GM21381 (cell line): ENCODE data around the gene CDKN2D.
"Not testable (repeated sequence)": the region's sequence is repeated elsewhere in the genome, so short reads cannot be mapped to it uniquely, and the experiment has no call there.

ENCODE experiments used
- ATAC-seq: cut with Tn5 transposase; IDR thresholded peaks from one replicate; pipeline ENCODE4 v1.9.1; 2021; ENCODE audit warnings: mild to moderate bottlenecking, moderate library complexity; ENCODE audit not compliant: unreplicated experiment

CDKN2D gene

DNA sequence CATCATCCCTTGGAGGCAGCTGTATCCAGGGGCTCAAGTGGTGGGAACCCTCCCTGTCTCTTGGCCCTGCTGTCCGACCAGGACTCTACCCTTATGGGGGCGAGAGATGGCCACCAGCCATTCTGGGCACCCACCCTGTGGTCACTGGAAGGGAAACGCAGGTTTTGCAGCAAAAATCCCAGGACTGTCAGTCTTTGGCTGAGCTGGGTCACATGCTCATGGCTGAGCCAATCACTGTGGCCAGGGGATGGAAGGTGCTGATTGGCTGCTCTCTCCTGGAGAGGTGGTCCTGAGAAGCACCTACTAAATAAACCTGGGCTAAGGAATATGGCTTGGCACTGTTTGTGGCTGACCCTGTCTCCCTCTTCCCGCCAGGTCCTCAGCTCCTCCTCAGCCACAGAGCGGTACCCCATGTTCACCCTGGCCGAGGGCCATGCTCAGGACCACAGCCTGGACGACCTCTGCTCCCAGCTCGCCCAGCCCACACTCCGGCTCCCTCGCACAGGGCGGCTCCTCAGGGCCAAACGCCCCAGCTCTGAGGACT lies 16.2 kb downstream of the CDKN2D start:
- ATAC-seq = no peak

DNA sequence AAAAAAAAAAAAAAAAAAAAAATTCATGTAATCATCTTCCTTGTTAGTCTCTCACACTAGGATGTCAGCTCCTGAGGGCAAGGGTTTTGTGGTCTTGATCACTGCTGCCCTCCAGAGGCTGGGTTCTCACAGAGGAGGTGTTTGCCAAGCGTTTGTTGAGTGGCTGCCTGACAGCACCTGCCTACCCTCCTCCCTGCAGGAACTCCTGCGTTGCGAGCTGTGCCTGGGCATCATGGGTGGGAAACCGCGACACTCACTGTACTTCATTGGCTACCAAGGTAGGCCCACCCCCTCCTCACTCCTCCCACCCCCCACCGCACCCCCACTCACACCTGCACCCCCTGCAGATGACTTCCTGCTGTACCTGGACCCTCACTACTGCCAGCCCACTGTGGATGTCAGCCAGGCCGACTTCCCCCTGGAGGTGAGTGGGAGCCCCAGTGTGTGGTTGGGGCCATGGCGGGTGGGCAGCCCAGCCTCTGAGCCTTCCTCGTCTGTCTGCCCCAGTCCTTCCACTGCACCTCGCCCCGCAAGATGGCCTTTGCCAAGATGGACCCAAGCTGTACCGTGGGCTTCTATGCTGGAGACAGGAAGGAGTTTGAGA lies 17.0 kb downstream of the CDKN2D start:
- ATAC-seq = no peak

DNA sequence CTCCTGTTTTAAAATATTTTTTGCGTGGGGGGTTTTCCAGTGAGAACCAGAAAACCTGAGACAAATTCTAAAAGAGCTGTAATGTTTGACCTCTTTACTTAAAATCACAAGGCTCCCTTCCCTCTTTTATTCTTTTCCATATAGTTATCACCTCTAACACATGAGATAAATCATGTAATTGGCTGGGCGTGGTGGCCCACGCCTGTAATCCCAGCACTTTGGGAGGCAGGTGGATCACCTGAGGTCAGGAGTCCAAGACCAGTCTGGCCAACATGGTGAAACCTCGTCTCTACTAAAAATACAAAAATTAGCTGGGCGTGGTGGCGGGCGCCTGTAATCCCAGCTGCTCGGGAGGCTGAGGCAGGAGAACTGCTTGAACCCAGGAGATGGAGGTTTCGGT lies 17.8 kb downstream of the CDKN2D start:
- ATAC-seq = not testable (repeated sequence)

DNA sequence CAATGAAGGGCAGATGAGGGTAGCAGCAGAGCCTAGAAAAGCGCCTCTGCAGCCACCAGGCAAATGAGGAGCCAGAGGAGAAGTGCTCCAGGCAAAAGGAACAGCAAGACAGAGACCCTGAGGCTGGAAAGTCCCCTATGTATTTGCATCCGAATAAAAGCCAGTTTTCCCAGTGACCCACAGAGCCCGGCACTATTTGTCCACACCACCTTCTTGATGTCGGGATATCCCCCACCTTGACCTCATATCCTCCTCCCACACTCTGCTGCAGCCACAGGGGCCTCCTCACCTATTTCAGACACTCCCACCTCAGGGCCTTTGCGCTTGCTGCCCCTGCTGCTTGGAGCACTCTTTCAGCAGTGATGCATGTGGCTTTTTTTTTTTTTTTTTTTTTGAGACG lies 18.4 kb downstream of the CDKN2D start:
- ATAC-seq = no peak

DNA sequence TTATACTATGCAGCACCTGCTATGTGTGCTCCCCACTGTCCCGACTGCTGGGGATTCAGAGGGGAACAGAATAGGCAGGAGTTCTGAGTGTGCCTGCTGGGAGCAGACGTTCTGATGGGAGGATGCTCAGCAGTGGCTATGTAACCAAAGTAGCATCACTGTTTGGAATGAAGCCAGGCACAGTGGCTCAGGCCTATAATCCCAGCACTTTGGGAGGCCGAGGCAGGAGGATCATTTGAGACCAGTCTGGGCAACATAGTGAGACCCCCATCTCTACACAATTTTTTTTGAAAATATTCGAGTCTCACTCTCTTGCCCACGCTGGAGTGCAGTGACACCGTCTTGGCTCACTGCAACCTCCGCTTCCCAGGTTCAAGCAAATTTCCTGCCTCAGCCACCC lies 19.0 kb downstream of the CDKN2D start:
- ATAC-seq = no peak

DNA sequence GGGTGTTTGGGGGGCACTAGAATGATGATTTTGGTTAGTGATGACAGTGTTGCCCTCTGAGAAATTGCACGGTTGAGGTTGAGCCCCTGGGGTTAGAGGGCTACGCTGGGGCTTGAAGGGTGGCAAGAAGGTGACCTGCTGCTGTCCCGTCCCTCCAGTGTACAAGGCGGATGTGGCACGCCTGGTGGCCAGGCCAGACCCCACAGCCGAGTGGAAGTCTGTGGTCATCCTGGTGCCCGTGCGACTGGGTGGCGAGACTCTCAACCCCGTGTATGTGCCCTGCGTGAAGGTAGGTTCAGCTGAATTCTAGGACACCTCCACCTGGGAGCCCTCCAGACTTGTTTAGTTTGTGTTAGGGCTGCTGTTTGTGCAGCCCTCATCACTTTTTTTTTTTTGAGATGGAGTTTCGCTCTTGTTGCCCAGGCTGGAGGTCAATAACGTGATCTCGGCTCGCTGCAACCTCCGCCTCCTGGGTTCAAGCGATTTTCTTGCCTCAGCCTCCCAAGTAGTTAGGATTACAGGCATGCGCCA lies 20.0 kb downstream of the CDKN2D start:
- ATAC-seq = no peak

DNA sequence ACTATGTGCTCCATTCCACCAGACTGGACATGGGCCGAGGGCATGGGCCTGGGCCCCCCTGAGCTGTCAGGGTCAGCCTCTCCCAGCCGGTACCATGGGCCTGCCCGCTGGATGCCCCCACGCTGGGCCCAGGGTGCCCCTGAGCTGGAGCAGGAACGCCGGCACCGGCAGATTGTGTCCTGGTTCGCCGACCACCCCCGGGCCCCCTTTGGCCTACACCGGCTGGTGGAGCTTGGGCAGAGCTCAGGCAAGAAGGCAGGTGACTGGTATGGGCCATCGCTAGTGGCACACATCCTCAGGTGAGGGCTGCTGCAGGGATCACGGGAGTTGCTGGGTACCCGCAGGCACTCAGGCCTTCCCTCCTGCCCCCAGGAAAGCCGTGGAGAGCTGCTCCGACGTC lies 22.0 kb downstream of the CDKN2D start:
- no peak for ATAC-seq

DNA sequence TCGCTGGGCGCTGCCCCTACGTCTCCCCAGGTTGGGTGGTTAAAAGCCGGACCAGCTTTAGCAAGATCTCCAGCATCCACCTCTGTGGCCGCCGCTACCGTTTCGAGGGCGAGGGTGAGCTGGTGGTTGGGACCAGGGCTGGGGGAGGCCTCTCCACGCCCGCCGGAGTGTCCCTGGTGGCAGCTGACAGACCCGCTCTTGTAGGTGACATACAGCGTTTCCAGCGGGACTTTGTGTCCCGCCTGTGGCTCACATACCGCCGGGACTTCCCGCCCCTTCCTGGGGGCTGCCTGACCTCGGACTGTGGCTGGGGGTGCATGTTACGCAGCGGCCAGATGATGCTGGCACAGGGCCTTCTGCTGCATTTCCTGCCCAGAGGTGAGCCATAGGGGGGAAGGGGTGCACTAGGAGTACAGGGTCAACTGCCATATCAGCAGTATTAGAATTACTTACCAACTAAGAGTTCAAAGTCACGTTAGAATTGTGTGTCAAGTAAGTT lies 24.0 kb downstream of the CDKN2D start:
- no peak for ATAC-seq

DNA sequence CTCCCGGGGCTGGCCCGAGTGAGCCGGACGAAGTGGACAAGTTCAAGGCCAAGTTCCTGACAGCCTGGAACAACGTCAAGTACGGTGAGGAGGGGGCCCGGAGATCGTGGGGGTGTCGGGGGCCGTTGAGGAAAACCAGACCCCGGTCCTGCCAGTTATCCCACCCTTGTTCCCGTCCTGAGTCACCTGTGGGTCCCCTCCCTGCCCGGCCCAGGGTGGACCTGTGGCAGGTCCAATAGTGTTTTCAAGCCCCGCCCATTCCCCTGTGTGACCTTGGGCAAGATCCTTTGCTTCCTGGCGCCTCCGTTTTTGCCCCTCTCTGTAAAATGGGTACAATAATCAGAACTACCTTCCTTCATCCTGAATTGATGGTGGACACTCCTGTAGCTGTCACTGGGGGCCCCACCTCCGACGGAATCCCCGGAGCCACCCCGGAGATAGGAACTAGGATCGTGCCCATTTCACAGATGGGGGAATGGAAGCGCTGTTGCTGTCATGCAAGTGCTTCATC lies 24.5 kb downstream of the CDKN2D start:
- no peak for ATAC-seq

DNA sequence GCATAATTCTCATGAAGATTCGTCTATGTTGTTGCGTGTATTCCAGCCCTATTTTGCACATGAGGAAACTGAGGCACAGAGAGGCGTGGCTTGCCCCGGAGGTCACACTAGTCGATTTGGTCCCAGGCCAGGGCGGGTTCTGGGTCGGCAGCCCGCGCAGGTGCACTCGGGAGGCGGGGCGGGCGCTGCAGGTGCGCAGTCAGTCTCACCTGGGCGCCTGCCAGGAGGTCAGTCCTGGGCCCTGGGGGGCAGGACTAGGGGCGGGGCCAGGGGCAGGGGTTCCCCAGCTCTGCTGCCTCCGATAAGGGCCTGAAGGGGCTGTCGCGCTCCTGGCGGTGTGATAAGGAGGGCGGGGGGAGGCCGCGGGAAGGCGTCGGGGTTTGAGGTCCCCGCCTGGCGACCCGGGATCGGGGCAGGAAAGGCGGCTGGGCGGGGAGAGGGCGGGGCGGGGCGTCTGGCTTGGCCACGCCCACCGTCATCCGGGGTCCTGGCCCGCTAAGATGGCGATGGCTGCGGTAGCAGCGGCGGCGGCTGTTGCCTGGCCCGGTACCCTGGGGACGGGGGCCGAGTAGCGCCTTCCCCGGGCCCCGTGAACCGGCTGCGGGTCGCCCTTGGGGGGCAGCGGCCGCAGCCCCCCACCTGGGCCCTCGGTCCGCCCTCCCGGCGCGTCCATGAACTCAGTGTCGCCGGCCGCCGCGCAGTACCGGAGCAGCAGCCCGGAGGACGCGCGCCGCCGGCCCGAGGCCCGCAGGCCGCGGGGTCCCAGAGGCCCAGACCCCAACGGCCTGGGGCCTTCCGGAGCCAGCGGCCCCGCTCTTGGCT lies 25.1 kb downstream of the CDKN2D start, which contains the start of gene ATG4D:
Gene ATG4D (plus strand): TSS at position 485 of the 822 bp plus-strand sequence. CDS start 187 bp downstream, at position 672.
- ATAC-seq = peak; percentile 78

DNA sequence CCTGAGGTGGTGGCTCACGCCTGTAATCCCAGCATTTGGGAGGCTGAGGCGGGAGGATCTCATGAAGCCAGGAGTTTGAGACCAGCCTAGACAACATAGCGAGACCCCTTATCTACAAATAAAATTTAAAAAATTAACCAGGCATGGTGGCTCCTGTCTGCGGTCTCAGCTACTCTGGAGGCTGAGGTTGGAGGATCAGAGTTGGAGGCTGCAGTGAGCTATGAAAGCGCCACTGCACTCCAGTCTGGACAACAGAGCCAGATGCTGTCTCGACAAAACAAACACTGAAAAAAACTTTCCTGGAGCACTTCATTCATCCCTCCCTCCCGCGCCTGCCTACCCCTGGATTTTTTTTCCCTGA lies 25.7 kb downstream of the CDKN2D start:
- no peak for ATAC-seq

DNA sequence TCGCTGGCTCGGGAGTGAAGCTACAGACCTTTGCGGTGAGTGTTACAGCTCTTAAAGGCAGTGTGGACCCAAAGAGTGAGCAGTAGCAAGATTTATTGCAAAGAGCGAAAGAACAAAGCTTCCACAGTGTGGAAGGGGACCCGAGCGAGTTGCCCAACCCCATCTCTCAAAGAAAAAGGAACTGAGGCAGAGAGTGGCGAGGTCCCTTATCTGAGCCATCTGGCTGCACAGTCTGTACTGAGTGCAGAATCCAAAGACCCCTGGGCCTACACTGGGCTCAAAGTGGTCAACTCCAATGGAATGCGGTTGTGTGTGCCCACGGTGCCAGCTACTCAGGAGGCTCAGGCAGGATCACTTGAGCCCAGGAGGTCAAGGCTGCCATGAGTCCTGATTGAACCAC lies 29.8 kb downstream of the CDKN2D start:
- not testable (repeated sequence) for ATAC-seq

DNA sequence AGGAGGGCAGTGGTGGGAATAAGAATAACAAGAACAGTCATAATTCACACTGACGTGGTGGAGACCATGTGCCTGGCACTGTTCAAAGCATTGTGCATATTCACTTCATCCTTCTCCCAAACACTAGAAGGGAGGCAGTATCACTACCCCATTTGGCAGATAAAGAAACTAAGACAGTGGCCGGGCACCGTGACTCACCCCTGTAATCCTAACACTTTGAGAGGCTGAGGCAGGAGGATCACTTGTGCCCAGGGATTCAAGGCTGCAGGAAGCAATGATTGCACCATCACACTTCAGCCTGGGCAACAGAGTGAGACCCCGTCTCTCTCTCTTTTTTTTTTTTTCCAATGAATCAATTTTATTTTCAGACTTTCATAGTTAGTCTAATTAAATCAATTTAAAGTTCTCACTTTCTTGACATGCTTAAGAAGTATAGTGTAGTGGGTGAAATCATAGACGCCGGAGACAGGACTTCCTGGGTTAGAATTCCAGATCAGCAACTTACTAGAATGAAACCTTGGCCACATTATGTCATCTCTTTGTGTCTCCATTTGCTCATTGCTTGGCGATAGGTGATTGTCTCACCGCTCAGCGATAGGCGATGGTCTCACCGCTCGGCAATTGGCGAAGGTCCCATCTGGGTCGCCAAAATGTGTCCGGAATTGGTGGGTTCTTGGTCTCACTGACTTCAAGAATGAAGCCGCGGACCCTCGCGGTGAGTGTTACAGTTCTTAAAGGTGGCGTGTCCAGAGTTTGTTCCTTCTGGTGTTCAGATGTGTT lies 30.4 kb downstream of the CDKN2D start:
- ATAC-seq = no peak

DNA sequence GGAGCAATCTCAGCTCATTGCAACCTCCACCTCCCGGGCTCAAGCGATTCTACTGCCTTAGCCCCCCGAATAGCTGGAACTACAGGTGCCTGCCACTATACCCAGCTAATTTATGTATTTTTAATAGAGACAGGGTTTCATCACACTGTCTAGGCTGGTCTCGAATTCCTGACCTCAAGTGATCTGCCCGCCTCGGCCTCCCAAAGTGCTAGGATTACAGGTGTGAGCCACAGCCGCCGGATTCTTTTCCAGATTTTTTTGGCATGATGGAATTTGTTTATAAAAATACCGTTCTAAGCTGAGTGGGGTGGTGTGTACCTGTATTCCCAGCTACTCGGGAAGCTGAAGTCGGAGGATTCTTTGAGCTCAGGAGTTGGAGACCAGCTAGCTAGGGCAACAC lies 31.1 kb downstream of the CDKN2D start:
- no peak for ATAC-seq

DNA sequence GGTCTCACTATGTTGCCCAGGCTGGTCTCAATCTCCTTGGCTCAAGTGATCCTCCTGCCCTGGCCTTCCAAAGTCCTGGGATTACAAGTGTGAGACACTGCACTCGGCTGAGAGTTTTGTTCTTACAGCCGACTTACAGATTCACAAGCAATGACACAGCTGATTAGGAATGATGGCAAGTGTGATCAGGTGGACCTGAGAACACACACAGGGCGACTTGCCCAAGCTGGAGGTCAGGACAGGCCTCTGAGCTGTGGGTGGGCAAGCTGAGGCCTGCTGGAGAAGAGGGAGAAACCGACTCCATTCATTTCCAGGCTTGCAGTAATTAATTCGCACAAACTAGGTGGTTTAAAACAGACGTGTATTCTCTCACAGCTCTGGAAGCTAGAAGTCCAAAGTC lies 33.2 kb downstream of the CDKN2D start:
- ATAC-seq = no peak

DNA sequence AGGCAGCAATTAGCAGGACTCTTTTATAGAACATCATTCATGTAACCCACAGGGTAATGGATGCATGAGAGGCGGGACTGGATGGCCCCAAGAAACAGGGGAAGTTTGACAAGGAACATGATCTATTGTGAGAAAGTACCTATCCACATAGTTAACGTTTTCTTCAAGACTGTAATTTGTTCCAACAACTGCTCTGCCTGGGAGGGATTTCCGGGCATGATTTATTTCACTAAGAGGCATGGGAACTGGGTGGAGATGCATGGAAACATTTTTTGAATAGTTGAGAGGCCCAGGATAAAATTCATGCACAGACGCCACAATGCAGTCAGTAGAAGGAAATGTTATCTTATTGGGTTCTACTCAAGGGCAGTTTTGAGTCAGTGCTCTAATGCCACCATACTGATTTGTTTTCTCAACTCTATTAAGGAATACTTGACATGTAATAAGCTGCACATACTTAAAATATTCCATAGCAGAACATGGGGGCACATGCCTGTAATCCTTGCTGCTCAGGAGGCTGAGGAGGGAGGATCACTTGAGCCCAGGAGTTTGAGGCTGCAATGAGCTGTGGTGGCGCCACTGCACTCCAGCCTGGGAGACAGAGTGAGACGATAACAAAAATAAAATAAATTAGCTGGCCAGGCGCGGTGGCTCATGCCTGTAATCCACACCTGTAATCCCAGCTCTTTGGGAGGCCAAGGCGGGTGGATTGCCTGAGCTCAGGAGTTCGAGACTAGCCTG lies 35.0 kb downstream of the CDKN2D start:
- ATAC-seq = no peak

DNA sequence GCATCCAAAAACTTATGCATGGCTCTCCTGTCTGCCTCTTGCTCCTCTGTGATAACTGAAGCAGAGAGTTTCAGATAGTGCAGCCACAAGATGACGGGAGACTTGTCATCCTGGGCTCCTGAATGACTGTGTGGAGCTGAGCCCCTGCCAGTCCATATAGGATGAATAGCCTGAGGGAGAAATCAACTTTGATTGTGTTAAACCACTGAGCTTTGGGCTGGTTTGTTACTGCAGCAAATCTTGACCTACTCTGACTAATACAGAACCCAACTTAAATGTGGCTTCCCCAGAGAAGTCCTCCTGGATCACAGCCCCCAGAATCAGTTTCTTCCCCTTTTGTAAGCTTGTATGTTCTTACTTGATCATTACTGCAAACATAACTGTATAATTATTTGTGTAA lies 36.3 kb downstream of the CDKN2D start:
- no peak for ATAC-seq

DNA sequence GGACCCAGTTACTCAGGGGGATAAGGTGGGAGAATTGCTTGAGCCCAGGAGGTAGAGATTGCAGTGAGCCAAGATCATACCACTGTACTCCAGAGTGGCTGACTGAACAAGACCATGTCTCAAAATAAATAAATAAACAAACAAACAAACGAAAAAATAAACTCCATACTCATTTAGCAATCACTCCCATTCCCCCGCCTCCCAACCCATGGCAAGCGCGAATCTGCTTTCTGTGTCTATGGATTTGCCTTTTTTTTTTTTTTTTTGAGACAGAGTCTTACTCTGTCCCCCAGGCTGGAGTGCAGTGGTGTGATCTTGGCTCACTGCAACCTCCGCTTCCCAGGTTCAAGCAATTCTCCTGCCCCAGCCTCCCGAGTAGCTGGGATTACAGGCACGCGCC lies 41.9 kb downstream of the CDKN2D start:
- ATAC-seq = not testable (repeated sequence)

DNA sequence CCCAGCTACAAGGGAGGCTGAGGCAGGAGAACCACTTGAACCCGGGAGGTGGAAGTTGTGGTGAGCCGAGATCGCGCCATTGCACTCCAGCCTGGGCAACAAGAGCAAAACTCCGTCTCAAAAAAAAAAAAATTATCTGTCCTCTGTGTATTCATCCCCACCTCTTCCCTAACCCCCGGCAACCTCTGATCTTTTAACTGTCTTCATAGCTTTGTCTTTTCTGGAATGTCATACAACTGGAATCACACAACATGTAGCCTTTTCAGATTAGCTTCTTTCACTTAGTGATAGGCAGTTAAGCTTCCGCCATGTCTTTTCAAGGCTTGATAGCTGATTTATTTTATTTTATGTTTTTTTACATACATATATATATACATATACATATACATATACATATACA lies 43.1 kb downstream of the CDKN2D start:
- ATAC-seq = no peak

DNA sequence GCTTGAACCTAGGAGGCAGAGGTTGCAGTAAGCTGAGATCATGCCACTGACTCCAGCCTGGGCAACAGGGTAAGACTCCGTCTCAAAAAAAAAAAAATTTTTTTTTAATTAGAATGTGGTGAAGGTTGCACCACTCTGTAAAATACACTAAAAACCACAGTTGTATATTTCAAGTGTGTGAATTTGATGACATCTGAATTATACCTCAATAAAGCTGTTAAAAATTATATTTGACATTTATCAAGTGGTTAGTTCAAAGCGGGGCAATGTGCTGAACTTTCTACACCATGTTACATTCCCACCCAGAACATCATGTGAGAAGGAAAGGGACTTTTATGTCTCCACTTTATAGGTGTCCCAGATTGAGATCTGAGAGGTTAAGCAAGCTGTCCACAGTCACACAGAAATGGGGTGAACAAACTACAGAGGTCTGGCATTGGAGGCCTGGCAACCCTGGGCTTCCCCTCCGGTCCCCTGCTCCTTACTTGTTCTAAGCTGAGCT lies 45.6 kb downstream of the CDKN2D start:
- no peak for ATAC-seq
